Body of pancreas (tissue), 4 donors: ENCODE results near the gene GOSR2. TPM values are rescaled to one million over a fixed set of nuclear protein-coding genes. Genes with fewer than 3 reads are reported as not detected.
A peak's percentile ranks its signal among the peaks of the same experiment; 100 is the strongest.
"Not testable (repeated sequence)": the region's sequence is repeated elsewhere in the genome, so short reads cannot be mapped to it uniquely, and the experiment has no call there.

Experiments used
- ATAC-seq: fragments of 150-250 bp; one replicate; pipeline ENCODE4 v1.9.1; 2016
- DNase-seq, 4 donors: peaks; one replicate each; pipeline ENCODE4 v3.0.0-alpha.2; 2019
- H3K27ac ChIP-seq, 4 donors: fragments of 200-600 bp; sonication (generic); 1 replicate in 3 of 4; 2 replicates in 1 of 4; pipeline versions ENCODE4 v1.5.1 to v1.6.1; 2016 to 2019; ENCODE audit warnings: mild to moderate bottlenecking in 1 of 4, mixed read lengths in 1 of 4, moderate library complexity in 1 of 4
- H3K27me3 ChIP-seq, 2 donors: fragments of 200-600 bp; sonication (generic); one replicate each; pipeline ENCODE4 v1.6.0; 2016; ENCODE audit warnings: mild to moderate bottlenecking in 1 of 2
- H3K36me3 ChIP-seq, 2 donors: fragments of 200-600 bp; sonication (generic); replicated peaks in 1 of 2; 2 replicates each; pipeline ENCODE4 v1.5.1; 2016; ENCODE audit warnings: low read depth in 2 of 2; ENCODE audit not compliant: insufficient read depth in 1 of 2
- H3K4me1 ChIP-seq: fragments of 200-600 bp; sonication (generic); one replicate; pipeline ENCODE4 v1.6.0; 2016
- H3K4me3 ChIP-seq, 2 donors: fragments of 200-600 bp; sonication (generic); 1 replicate in 1 of 2; 2 replicates in 1 of 2; pipeline ENCODE4 v1.5.1; 2016 to 2019
- H3K9me3 ChIP-seq, 3 donors: fragments of 200-600 bp; sonication (generic); 1 replicate in 2 of 3; 2 replicates in 1 of 3; pipeline ENCODE4 v1.5.1; 2016
- CTCF ChIP-seq, 7 experiments: fragments of 450-650 bp in 4 of 7; fragments of 200-600 bp in 3 of 7; sonication (generic) in 3 of 7; IDR thresholded peaks; one replicate each; pipeline ENCODE4 v1.5.1; 2016 to 2019; ENCODE audit warnings: antibody characterized with exemption in 7 of 7
- POLR2A ChIP-seq, 3 donors: fragments of 450-650 bp; IDR thresholded peaks; one replicate each; pipeline ENCODE4 v1.6.1; 2016; ENCODE audit warnings: antibody characterized with exemption in 3 of 3, mild to moderate bottlenecking in 2 of 3
- WGBS, 2 donors: methylation state at CpG; one replicate each; pipeline ENCODE4 v1.1.5; 2017; 5-methylcytosine and 5-hydroxymethylcytosine counted together
- intact Hi-C: fragments of 100-400 bp; cut with DNase I; formaldehyde crosslinking; loops from one replicate; pipeline ENCODE4 v1.15.1; 2023
- total RNA-seq, 2 donors: library from RNA; depleted of rRNA; stranded (reverse); fragments of >200 nt; gene quantifications; one replicate each; pipeline ENCODE4 v1.1.0, GENCODE V29; 2016

Gene GOSR2
- total RNA-seq, 2 donors from 2014 or later: 41.8 to 46.5 TPM

- WGBS, 2 donors: 24 to 41% methylated on average over 4 to 6 of the region's 6 CpGs
Observed at GRCh38 chr17:46984341-46984740, 61.4 kb downstream of the GOSR2 start.

GRCh38 chr17:46984892-46985291 is 61.9 kb downstream of the GOSR2 start:
- 16 to 18% methylated on average over 5 of the region's 5 CpGs for WGBS, 2 donors
- Histone ChIP-seq H3K27ac (peak overlapping the region in 3 of 4 donors; percentile 40 to 52 (median 51)), H3K36me3 (no peaks in the 10 kb centered on the region), H3K27me3 (peaks cover 0 to under 1% of the 10 kb centered on the region in 2 donors), H3K4me3 (no peak overlapping the region), H3K9me3 (no peaks in the 10 kb centered on the region), H3K4me1 (peaks cover 18% of the 10 kb centered on the region)
- ATAC-seq: peak; percentile 89
- peak in 3 of 4 donors; percentile 46 to 66 (median 61) for DNase-seq
- TF ChIP-seq CTCF (IDR thresholded peaks at IDR 0.05) (no peak), POLR2A (IDR thresholded peaks at IDR 0.05) (no peak)
- intact Hi-C loops: no loop called here

More at GRCh38 chr17:46984341-46984740, 61.4 kb downstream of the GOSR2 start:
- H3K4me3 ChIP-seq: no peak overlapping the region
- H3K9me3 ChIP-seq: no peaks in the 10 kb centered on the region
- no peaks in the 10 kb centered on the region for H3K36me3 ChIP-seq
- ATAC-seq: peak; percentile 27
- TF ChIP-seq CTCF (IDR thresholded peaks at IDR 0.05) (no peak), POLR2A (IDR thresholded peaks at IDR 0.05) (no peak)
- intact Hi-C loops: no loop called here
- H3K27ac ChIP-seq: peak overlapping the region in 3 of 4 donors; percentile 40 to 52 (median 51)
- DNase-seq: peak in 1 of 4 donors; percentile 27
- H3K27me3 ChIP-seq: peaks cover 0 to 3% of the 10 kb centered on the region in 2 donors
- peaks cover 20% of the 10 kb centered on the region for H3K4me1 ChIP-seq

GRCh38 chr17:46986366-46986765 is 63.4 kb downstream of the GOSR2 start:
- intact Hi-C loops: no loop called here
- Histone ChIP-seq H3K36me3 (no peaks in the 10 kb centered on the region), H3K27me3 (no peaks in the 10 kb centered on the region), H3K4me3 (no peak overlapping the region), H3K4me1 (peaks cover 18% of the 10 kb centered on the region), H3K9me3 (no peaks in the 10 kb centered on the region), H3K27ac (no peak overlapping the region)
- DNase-seq: no peak
- TF ChIP-seq CTCF (IDR thresholded peaks at IDR 0.05): no peak
- no peak for TF ChIP-seq POLR2A (IDR thresholded peaks at IDR 0.05)
- 88 to 90% methylated on average over 7 of the region's 7 CpGs for WGBS, 2 donors
- no peak for ATAC-seq

- H3K36me3 ChIP-seq, ATAC-seq, intact Hi-C loops, H3K27ac ChIP-seq, H3K9me3 ChIP-seq, H3K27me3 ChIP-seq, DNase-seq, H3K4me3 ChIP-seq: not testable (repeated sequence)
- peaks cover 18% of the 10 kb centered on the region for H3K4me1 ChIP-seq
- 82% methylated on average over 5 of the region's 5 CpGs for WGBS, 2 donors
Observed at GRCh38 chr17:46987927-46988326, 65.0 kb downstream of the GOSR2 start.

- ATAC-seq (no peak), DNase-seq (no peak)
- 70 to 77% methylated on average over 9 to 11 of the region's 11 CpGs for WGBS, 2 donors
- no peak overlapping the region for H3K27ac ChIP-seq
- no peaks in the 10 kb centered on the region for H3K36me3 ChIP-seq
- TF ChIP-seq POLR2A (IDR thresholded peaks at IDR 0.05): no peak
- no peak for TF ChIP-seq CTCF (IDR thresholded peaks at IDR 0.05)
- intact Hi-C loops: no loop called here
- H3K9me3 ChIP-seq: no peaks in the 10 kb centered on the region
- no peak overlapping the region for H3K4me3 ChIP-seq
- H3K27me3 ChIP-seq: no peaks in the 10 kb centered on the region
- peaks cover 5% of the 10 kb centered on the region for H3K4me1 ChIP-seq
Observed at GRCh38 chr17:46989637-46990431, 66.9 kb downstream of the GOSR2 start.
